ENCODE data around the gene ENTREP3. TPM values are rescaled to one million over a fixed set of nuclear protein-coding genes. Genes with fewer than 3 reads are reported as not detected.
"Not testable (repeated sequence)": the region's sequence is repeated elsewhere in the genome, so short reads cannot be mapped to it uniquely, and the experiment has no call there.

The ENTREP3 gene
- total RNA-seq, 4 donors from 2014 or later = 22.7 to 42.0 (median 26.6) TPM

- 78 to 82% methylated on average over 5 of the region's 5 CpGs for WGBS, 2 donors
- Histone ChIP-seq H3K36me3 (peaks cover 0 to 46% (median 4%) of the 10 kb centered on the region in 3 donors), H3K4me3 (no peak overlapping the region), H3K27ac (no peak overlapping the region), H3K9me3 (no peaks in the 10 kb centered on the region), H3K4me1 (peaks cover 0 to 28% (median 3%) of the 10 kb centered on the region in 4 donors), H3K27me3 (no peaks in the 10 kb centered on the region)
- TF ChIP-seq EP300 (IDR thresholded peaks at IDR 0.05) (no peak), POLR2A (IDR thresholded peaks at IDR 0.05) (no peak)
- TF ChIP-seq, protein P1, sequence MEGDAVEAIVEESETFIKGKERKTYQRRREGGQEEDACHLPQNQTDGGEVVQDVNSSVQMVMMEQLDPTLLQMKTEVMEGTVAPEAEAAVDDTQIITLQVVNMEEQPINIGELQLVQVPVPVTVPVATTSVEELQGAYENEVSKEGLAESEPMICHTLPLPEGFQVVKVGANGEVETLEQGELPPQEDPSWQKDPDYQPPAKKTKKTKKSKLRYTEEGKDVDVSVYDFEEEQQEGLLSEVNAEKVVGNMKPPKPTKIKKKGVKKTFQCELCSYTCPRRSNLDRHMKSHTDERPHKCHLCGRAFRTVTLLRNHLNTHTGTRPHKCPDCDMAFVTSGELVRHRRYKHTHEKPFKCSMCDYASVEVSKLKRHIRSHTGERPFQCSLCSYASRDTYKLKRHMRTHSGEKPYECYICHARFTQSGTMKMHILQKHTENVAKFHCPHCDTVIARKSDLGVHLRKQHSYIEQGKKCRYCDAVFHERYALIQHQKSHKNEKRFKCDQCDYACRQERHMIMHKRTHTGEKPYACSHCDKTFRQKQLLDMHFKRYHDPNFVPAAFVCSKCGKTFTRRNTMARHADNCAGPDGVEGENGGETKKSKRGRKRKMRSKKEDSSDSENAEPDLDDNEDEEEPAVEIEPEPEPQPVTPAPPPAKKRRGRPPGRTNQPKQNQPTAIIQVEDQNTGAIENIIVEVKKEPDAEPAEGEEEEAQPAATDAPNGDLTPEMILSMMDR (IDR thresholded peaks at IDR 0.05) = no peak
- no peak for DNase-seq (ENCODE audit: low spot score in 2 of 2)
These were observed 18.8 kb downstream of the ENTREP3 start for GRCh38 chr1:155236451-155236850.

- 87 to 94% methylated on average over 5 to 6 of the region's 9 CpGs for WGBS, 2 donors
- H3K9me3 ChIP-seq = not testable (repeated sequence)
These were observed 19.9 kb downstream of the ENTREP3 start for GRCh38 chr1:155235375-155235774.

DNA sequence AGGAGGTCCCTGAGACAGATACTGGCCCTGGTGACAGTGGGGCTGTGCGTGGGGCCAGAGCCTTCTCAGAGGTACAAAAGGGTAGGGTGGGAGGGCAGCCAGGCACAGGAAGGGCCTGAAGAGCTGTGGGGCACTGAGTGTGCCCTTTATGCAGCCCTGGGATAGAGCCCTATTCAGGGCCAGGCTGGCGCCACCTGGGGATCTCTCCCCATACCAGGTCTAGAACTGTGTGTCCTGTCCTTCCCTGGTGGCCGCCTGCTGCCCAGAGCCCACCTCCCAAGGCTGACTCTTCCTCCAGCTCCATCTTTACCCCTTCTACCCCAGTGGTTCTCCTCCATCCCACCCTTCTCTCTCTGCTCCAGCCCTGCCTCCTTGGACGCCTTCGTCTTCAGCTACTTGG, 21.8 kb downstream of the ENTREP3 start:
- Histone ChIP-seq H3K4me1 (peaks cover 0 to 18% (median 0%) of the 10 kb centered on the region in 4 donors), H3K36me3 (peaks cover 0 to 32% (median 4%) of the 10 kb centered on the region in 3 donors)
- H3K27me3 ChIP-seq; DNase-seq (ENCODE audit: low spot score in 2 of 2); H3K27ac ChIP-seq; H3K9me3 ChIP-seq; H3K4me3 ChIP-seq: not testable (repeated sequence)
- 100% methylated on average over 1 of the region's 5 CpGs; no CpG with 5 or more reads in 1 of the 2 donors for whole genome bisulfite sequencing, 2 donors

More at GRCh38 chr1:155235375-155235774, 19.9 kb downstream of the ENTREP3 start:
- H3K4me3 ChIP-seq; DNase-seq (ENCODE audit: low spot score in 2 of 2); H3K27ac ChIP-seq; H3K27me3 ChIP-seq: not testable (repeated sequence)
- Histone ChIP-seq H3K4me1 (peaks cover 0 to 25% (median 0%) of the 10 kb centered on the region in 4 donors), H3K36me3 (peaks cover 0 to 46% (median 4%) of the 10 kb centered on the region in 3 donors)

GRCh38 chr1:155232001-155232978, 23.0 kb downstream of the ENTREP3 start:
- not testable (repeated sequence) for H3K27me3 ChIP-seq; DNase-seq (ENCODE audit: low spot score in 2 of 2); H3K4me3 ChIP-seq; H3K9me3 ChIP-seq
- H3K27ac ChIP-seq = peak overlapping the region in 2 of 4 donors; percentile 53 to 64
- H3K4me1 ChIP-seq = peaks cover 0 to 24% (median 3%) of the 10 kb centered on the region in 4 donors
- WGBS, 2 donors = 31 to 45% methylated on average over 10 of the region's 13 CpGs
- H3K36me3 ChIP-seq = peaks cover 0 to 23% (median 0%) of the 10 kb centered on the region in 3 donors

DNA sequence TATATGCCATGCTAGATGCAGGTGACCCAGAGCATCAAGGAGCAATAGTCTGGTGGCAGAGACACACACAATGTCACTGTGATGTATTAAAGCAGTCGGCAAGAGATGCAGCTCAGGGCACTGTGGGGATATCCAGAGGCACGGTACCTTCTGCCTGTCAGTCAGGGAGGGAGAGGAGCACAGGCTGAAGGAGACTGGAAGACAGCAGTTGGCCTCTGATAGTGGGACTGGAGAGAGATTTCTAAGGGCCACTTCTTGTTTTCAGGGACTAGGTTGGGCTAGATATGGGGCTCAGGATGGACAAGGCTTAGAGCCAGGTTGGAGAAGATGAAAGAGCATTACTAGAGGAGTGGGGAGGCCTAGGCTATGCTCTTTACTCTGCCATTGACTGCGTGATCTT, 24.0 kb downstream of the ENTREP3 start:
- H3K27me3 ChIP-seq; DNase-seq (ENCODE audit: low spot score in 2 of 2); H3K4me3 ChIP-seq; H3K9me3 ChIP-seq: not testable (repeated sequence)
- Histone ChIP-seq H3K27ac (peak overlapping the region in 2 of 4 donors; percentile 53 to 64), H3K4me1 (peaks cover 0 to 31% (median 5%) of the 10 kb centered on the region in 4 donors), H3K36me3 (peaks cover 0 to 13% (median 0%) of the 10 kb centered on the region in 3 donors)
- WGBS, 2 donors = 54 to 78% methylated on average over 3 of the region's 3 CpGs

- no peaks in the 10 kb centered on the region for H3K9me3 ChIP-seq
- DNase-seq (ENCODE audit: low spot score in 2 of 2) = no peak
- no peaks in the 10 kb centered on the region for H3K27me3 ChIP-seq
- H3K27ac ChIP-seq = peak overlapping the region; percentile 74 to 88 (median 81)
- H3K4me1 ChIP-seq = peaks cover 0 to 41% (median 9%) of the 10 kb centered on the region in 4 donors
- TF ChIP-seq POLR2A (IDR thresholded peaks at IDR 0.05) (no peak), EP300 (IDR thresholded peaks at IDR 0.05) (no peak)
- TF ChIP-seq, protein P1 (IDR thresholded peaks at IDR 0.05) = no peak
- 46 to 50% methylated on average over 9 of the region's 9 CpGs for WGBS, 2 donors
- peak overlapping the region; percentile 35 to 73 (median 63) for H3K4me3 ChIP-seq
- H3K36me3 ChIP-seq = no peaks in the 10 kb centered on the region
These were observed 27.2 kb downstream of the ENTREP3 start for GRCh38 chr1:155228096-155228427.
